HG02970 (cell line): Measurements from ENCODE around the gene MAT2B.

Source experiments
- ATAC-seq: cut with Tn5 transposase; IDR thresholded peaks from one replicate; pipeline ENCODE4 v1.9.1; 2021; ENCODE audit warnings: mild to moderate bottlenecking, moderate library complexity, moderate number of reproducible peaks; ENCODE audit not compliant: unreplicated experiment, low FRiP score

Gene MAT2B

DNA sequence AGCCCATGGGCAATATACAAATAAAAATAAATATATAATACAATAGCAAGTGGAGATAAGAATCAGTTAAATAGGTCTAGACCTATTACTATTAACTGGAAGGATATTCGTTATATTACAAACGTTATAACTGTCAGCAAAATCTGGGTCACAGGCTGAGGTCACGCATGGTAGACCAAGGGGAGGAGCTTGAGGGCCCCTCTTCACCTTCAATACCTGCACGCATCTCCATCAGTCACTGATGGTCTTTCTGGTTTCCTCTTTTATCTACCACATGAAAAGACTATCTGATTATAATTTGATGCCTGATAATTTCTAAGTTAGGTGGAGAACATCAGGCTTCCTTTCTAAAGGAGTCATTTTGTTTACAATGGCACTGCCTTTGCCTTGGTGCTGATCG is 43.2 kb downstream of the MAT2B start:
- ATAC-seq = no peak

DNA sequence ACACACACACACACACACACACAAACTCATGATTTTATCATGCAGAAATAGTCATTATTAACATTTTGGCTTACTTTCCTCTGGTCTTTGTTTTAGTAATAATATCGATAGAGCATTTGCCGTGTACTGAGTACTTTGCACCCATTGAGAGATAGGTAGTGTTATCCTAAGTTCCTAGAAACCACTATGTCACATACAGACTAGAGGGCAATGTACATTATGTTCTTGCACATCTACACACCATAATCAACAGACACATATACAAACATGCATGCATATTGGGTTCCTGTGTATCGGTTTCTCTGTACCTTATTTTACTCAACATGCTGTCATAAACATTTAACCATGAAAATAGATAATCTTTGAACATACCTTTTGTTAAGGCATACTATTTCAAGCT is 45.7 kb downstream of the MAT2B start:
- ATAC-seq = no peak

DNA sequence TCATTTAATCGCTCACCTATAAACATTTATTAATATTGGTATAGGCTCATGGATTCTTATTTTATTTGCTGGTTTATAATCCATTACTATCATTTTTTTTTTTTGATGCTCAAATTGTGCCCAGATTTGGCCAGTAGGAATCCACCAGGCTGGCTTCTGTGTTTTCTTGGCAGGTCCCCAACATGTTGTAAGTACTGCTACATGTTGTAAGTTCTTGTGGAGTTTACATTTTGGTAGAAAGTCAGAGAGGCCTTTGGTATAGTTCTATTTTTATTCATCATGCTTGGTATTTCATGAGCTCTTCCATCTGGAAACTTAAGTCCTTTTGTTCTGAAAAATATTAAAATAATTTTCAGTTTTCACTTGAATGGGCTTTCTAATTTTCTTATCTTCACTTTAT is 47.1 kb downstream of the MAT2B start:
- ATAC-seq = no peak

DNA sequence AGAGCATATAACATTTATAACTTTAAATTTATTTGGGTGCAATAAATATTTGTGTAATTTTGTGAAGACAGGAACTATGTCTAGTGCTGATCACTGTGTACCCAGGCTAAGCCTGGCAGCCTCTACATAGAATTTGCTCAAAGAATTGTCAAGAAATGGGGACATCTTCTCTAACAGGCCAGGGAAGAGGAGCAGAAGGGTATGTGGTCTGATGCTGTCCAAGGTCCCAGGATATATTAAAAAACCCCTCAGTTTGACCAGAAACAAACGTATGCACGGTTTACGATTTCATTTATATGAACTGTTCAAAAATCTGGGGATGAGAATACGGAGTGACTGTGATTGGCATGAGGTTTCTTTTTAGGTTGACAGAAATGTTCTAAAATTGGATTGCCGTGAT is 55.9 kb downstream of the MAT2B start:
- ATAC-seq = no peak

DNA sequence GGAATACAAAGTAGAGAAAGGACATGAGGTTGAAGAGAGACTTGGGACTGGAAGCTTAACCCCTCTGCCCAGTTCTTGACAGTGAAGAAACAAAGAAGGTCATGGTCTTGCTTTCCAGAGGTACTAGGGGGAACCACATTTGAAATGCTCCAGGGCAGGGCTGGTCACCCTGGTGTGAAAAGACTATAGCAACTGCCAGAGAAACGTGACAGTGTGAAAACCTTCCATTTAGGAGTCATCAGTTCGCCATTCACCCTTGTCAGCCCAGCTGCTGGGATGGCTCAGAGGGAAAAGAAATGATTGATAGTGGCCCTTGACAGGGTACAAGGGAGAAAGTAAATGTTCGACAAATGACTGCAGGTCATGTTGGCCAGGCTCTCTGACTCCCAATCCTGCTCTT is 56.7 kb downstream of the MAT2B start:
- ATAC-seq = no peak

DNA sequence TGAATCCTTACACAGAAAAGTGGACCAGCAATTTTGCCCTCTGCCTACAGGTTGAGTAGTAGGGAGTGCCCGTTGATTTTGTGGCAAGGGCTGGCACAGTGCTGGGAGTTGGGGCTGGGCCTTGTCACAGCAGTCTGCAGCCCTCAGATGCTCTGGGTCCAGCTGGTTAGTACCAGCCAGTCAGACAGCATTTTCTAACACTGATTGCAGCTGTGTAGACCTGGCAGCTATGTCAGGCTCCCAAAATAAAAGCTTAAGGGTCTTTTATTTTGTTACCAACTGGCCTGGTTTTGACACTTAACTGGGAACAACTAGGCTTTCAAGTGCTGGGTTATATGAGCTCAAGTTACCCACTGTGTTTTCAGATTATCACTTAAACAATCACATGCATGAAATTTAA is 57.7 kb downstream of the MAT2B start:
- no peak for ATAC-seq

DNA sequence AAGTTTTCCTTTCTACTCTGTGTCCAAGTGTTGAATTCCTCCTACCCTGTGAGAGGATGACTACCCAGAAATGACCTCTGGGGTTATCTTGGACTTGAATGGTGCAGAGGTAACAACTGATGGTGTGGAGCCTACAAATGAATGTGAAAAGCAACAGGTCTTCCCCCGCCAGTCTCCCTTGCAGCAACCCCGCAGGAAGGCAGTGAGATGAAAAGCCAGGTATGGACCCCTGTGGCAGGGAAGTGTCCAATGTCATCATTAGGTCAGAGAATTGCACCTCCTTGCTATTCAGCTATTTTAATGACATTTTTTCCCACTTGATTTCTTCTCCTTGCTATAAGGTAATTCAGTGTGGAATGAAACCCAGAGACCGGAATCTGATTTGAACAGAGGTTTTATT is 58.5 kb downstream of the MAT2B start:
- no peak for ATAC-seq

DNA sequence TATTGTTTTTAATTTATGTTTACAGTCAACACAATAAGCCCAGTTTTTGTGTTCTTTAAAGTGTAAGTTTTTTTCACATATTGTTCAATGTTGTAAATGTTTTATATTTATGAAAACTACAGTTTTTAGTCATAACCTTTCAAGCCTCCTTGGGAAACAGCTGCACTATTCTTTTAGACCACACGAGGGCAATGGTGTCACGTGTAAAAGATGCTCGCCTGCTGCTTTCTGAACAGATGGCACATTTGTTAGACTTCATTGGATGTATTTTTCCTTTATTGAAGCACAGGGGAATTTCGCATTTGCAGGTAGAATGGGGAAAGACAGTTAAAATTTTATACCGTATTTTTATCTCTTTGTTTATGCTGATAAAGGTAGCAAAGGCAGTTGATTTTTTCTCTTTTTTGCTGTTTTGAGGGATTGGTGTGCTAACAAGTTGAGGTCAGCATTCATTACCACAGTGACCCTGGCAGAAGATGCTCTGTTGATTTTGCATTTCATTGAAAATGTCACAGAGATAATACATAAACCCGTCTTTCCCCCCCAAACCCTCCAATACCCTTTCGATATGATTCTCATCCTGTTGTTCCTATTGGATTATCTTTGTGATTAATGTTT is 59.0 kb downstream of the MAT2B start:
- no peak for ATAC-seq

DNA sequence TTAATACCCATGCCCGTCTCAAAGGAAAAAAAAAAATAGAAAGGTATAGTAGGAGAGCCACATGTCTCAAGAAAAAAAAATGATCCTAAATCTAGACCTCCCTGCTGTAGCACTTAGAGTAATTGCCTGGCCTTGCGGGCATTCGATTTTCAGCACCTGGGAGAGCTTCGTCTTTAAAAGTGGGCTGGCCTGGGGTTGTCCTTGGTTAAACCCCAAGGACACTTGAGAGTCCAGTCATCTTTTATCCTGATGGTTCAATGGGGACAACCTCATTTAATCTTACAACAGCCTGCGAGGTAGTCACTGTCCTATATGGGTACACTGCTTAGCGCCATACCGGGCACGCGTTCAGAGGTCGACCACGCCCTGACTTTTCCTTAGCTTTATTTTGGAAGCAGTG is 60.1 kb downstream of the MAT2B start:
- no peak for ATAC-seq

DNA sequence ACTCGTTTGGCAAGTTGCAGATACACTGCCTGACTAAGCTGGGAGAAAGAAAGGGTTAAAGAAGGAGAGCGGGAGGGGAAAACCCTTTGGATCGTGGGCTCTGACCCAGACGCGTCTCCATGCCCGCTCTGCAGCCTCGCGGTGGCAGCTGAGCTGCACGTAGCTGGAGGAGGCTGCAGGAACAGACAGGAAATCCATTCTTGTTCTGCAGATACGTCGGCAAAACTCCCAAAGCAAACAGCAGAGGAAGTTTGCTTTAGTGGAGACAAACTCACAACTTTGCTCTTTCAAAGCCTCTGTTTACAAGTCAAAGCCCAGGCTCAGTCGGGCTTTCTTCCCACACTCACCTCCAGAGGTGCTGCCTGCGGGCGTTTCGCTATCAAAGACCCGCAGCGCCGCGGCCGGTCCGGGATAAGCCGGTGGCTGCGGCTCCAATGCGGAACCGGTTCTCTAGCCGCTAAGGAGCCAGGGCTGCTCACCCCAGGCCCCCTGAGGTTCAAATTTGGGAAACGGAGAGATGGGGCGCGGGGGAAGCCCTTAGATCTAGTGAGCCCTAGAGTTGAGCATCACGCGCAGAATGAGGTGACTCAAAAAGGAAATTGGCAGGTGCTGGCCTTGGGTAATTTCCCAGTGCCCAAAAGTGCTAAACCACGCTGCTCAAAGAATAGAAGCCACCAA is 60.7 kb downstream of the MAT2B start:
- peak; percentile 71 for ATAC-seq

DNA sequence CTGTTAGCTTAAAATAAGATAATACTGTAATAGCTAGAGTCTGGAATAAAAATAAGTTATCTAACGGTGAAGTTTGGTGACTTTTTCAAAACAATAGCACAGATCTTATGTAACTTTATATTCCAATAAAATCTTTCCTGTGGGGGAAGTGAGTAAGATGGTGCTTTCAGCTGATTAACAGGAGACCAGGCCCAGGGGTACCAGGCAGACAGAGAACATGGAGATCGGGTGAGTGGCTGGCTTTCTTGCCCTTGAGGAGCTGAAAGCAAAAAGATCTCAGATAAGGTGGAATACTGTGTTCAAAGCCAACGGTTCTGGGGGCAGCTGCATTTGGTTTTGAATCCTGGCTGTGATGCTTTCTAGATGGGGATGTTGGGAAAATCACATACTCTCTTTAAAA is 61.3 kb downstream of the MAT2B start:
- no peak for ATAC-seq

DNA sequence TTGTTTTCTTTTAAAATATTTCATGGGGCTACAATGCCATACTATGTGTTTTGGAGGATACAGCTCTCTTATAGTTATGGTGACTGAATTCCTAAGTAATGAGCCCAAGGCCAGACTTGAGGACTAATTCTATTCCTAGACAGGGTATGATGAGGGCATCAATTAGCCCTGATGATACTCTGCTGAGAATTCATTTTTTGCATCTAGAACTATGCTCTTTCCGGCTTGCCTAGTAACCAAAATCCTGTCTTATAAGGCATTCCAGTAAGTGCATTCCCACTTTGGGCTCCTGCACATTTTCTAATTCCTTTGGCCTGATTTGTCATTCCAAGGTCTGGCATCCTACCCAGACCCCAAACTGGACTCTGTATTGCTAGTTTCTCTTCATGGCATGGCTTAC is 62.4 kb downstream of the MAT2B start:
- no peak for ATAC-seq
